K562 (cell line): Measurements from ENCODE around the gene GLE1.

ENCODE experiments used
- CHD1 ChIP-seq: fragments of 200-600 bp; sonication (generic); IDR thresholded peaks from one replicate; pipeline ENCODE4 v1.6.1; 2012; ENCODE audit warnings: mild to moderate bottlenecking, moderate library complexity, low read length, inconsistent platforms
- L3MBTL2 ChIP-seq: fragments of 450-650 bp; IDR thresholded peaks from 2 replicates; pipeline ENCODE4 v1.6.1; 2016; ENCODE audit warnings: mild to moderate bottlenecking, moderate library complexity
- LARP7 ChIP-seq: fragments of 450-650 bp; IDR thresholded peaks from 2 replicates; pipeline ENCODE4 v1.6.1; 2016
- MXI1 ChIP-seq: IDR thresholded peaks from 2 replicates; pipeline ENCODE4 v1.6.1; 2011; ENCODE audit warnings: low read depth, mild to moderate bottlenecking, improper control_type of control experiment, low read length
- PHTF2 ChIP-seq: fragments of 250-450 bp; sonication (Bioruptor Pico); IDR thresholded peaks from 2 replicates; pipeline ENCODE4 v1.5.0; 2021; ENCODE audit warnings: mild to moderate bottlenecking
- RCOR1 ChIP-seq, 2 experiments: IDR thresholded peaks; 2 replicates each; pipeline ENCODE4 v1.6.1; 2012; ENCODE audit warnings: low read depth in 2 of 2, low read length in 2 of 2, borderline replicate concordance in 1 of 2, improper control_type of control experiment in 1 of 2
- ZBTB7A ChIP-seq: IDR thresholded peaks from 2 replicates; pipeline ENCODE4 v1.6.1; 2011; ENCODE audit warnings: low read depth, mild to moderate bottlenecking, low read length, moderate library complexity, borderline replicate concordance; ENCODE audit not compliant: control insufficient read depth
- TF ChIP-seq, protein P1 (sequence below), 3 experiments: IDR thresholded peaks in 2 of 3; conservative IDR thresholded peaks in 1 of 3; 2 replicates each; pipeline ENCODE4 v1.5.1; 2011 to 2012; ENCODE audit warnings: low read length in 3 of 3, mild to moderate bottlenecking in 3 of 3, control low read depth in 2 of 3, improper control_type of control experiment in 1 of 3, inconsistent platforms in 1 of 3, low read depth in 1 of 3, mixed read lengths in 1 of 3, moderate library complexity in 1 of 3; ENCODE audit not compliant: insufficient read depth in 2 of 3
- TF ChIP-seq, protein P2 (sequence below): fragments of 450-650 bp; formaldehyde crosslinking; IDR thresholded peaks from 2 replicates; pipeline ENCODE4 v1.4.0; 2020; ENCODE audit warnings: mild to moderate bottlenecking, moderate library complexity

DNA sequence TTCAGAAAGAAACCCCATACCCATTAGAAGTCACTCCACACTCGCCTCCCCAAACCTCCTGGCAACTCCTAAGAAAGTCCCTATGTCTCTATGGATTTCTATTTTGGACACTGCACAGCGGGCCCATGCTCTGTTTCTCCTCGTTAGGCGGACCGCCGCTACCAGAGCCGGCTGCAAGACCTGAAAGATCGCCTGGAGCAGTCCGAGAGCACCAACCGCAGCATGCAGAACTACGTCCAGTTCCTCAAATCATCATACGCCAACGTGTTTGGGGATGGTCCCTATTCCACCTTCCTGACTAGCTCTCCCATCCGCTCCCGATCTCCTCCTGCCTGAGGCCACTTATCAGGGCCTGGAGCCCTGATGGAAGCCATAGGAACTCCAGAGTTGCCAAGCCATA, 4.6 kb upstream of the GLE1 start:
- no peak for TF ChIP-seq L3MBTL2
- TF ChIP-seq PHTF2 (CRISPR knock-in tag), result no peak
- TF ChIP-seq, protein P1, sequence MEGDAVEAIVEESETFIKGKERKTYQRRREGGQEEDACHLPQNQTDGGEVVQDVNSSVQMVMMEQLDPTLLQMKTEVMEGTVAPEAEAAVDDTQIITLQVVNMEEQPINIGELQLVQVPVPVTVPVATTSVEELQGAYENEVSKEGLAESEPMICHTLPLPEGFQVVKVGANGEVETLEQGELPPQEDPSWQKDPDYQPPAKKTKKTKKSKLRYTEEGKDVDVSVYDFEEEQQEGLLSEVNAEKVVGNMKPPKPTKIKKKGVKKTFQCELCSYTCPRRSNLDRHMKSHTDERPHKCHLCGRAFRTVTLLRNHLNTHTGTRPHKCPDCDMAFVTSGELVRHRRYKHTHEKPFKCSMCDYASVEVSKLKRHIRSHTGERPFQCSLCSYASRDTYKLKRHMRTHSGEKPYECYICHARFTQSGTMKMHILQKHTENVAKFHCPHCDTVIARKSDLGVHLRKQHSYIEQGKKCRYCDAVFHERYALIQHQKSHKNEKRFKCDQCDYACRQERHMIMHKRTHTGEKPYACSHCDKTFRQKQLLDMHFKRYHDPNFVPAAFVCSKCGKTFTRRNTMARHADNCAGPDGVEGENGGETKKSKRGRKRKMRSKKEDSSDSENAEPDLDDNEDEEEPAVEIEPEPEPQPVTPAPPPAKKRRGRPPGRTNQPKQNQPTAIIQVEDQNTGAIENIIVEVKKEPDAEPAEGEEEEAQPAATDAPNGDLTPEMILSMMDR (IDR thresholded peaks at IDR 0.05 in 2 of 3, conservative IDR thresholded peaks at IDR 0.05 in 1 of 3; ENCODE audit: insufficient read depth in 2 of 3, low read depth in 1 of 3, low read length in 3 of 3), result no peak
- TF ChIP-seq ZBTB7A, result no peak
- no peak for TF ChIP-seq RCOR1 (IDR thresholded peaks at IDR 0.05; ENCODE audit: borderline replicate concordance in 1 of 2, low read depth in 2 of 2, low read length in 2 of 2)
- no peak for TF ChIP-seq MXI1
- no peak for TF ChIP-seq LARP7
- TF ChIP-seq, protein P2, sequence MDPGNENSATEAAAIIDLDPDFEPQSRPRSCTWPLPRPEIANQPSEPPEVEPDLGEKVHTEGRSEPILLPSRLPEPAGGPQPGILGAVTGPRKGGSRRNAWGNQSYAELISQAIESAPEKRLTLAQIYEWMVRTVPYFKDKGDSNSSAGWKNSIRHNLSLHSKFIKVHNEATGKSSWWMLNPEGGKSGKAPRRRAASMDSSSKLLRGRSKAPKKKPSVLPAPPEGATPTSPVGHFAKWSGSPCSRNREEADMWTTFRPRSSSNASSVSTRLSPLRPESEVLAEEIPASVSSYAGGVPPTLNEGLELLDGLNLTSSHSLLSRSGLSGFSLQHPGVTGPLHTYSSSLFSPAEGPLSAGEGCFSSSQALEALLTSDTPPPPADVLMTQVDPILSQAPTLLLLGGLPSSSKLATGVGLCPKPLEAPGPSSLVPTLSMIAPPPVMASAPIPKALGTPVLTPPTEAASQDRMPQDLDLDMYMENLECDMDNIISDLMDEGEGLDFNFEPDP, result no peak
- TF ChIP-seq CHD1, result no peak
